K562 (cell line): ENCODE results near the gene PLPP7. TPM values are rescaled to one million over a fixed set of nuclear protein-coding genes. Genes with fewer than 3 reads are reported as not detected.
A peak's percentile ranks its signal among the peaks of the same experiment; 100 is the strongest.

Experiments
- ATAC-seq: fragments of 200-7000 bp; cut with Tn5 transposase; 3 replicates; pipeline ENCODE4 v1.9.1; 2020; ENCODE audit warnings: moderate library complexity
- BruUV-seq: library from RNA; stranded (reverse); fragments of 400-500 nt; replicated peaks from 2 replicates; lab custom pipeline; 2021; lab: Mats Ljungman, UMichigan
- CTCF ChIA-PET: fragments of 300-600 bp; formaldehyde crosslinking; extraction: SDS; loops from one replicate; lab custom pipeline; 2021; ENCODE audit warnings: low intra/inter-chr PET ratio; lab: Yijun Ruan, JAX
- POLR2A ChIA-PET: fragments of 300-600, 350-650 bp; sonication (Branson Sonifier 250); formaldehyde crosslinking; extraction: SDS; loops from one replicate; lab custom pipeline; 2021; ENCODE audit warnings: antibody characterized with exemption, inconsistent platforms; lab: Yijun Ruan, JAX
- DNase-seq, 4 experiments: peaks; one replicate each; pipeline versions ENCODE4 v3.0.0 to v3.0.0-alpha.2; 2011 to 2018; ENCODE audit warnings: low spot score in 3 of 4, mixed read lengths in 3 of 4; ENCODE audit errors: extremely low read depth in 1 of 4
- FAIRE-seq: peaks from 2 replicates; lab custom pipeline; 2011; peaks lifted over from hg19 to GRCh38; lab: Jason Lieb, UNC
- H2AFZ ChIP-seq: 2 replicates; pipeline ENCODE4 v1.6.0; 2011; ENCODE audit warnings: low read depth, low read length, control low read depth, inconsistent platforms
- H3K27ac ChIP-seq: fragments of 200-600 bp; 3 replicates; pipeline ENCODE4 v1.8.0; 2011; ENCODE audit warnings: low read depth, mild to moderate bottlenecking, control low read depth, inconsistent platforms, low read length, moderate library complexity, mixed read lengths; ENCODE audit errors: extremely low read depth
- H3K27me3 ChIP-seq, 2 experiments: fragments of 300-600 bp in 1 of 2; 2 replicates in 1 of 2; 3 replicates in 1 of 2; pipeline versions ENCODE4 v1.6.0 to v1.8.0; 2011; ENCODE audit warnings: inconsistent platforms in 2 of 2, low read length in 2 of 2, mild to moderate bottlenecking in 1 of 2, mixed read lengths in 1 of 2, moderate library complexity in 1 of 2; ENCODE audit not compliant: control insufficient read depth in 2 of 2, insufficient read depth in 2 of 2
- H3K36me3 ChIP-seq: fragments of 300-600 bp; 3 replicates; pipeline ENCODE4 v1.8.0; 2011; ENCODE audit warnings: mild to moderate bottlenecking, low read length, inconsistent platforms; ENCODE audit not compliant: control insufficient read depth, insufficient read depth
- H3K4me1 ChIP-seq, 2 experiments: fragments of 200-600 bp in 1 of 2; replicated peaks in 1 of 2; 2 replicates in 1 of 2; 3 replicates in 1 of 2; pipeline versions ENCODE4 v1.5.1 to v1.8.0; 2011; ENCODE audit warnings: inconsistent platforms in 2 of 2, low read length in 2 of 2, mild to moderate bottlenecking in 1 of 2, mixed read lengths in 1 of 2, moderate library complexity in 1 of 2; ENCODE audit not compliant: control insufficient read depth in 2 of 2, insufficient read depth in 2 of 2
- H3K4me2 ChIP-seq: 2 replicates; pipeline ENCODE4 v1.6.1; 2011; ENCODE audit warnings: low read length, control low read depth, inconsistent platforms, mixed read lengths; ENCODE audit not compliant: insufficient read depth
- H3K4me3 ChIP-seq: fragments of 200-600 bp; sonication (generic), shearing (Covaris generic); 2 replicates; pipeline ENCODE4 v1.5.1; 2016; ENCODE audit warnings: control low read depth, inconsistent platforms
- H3K79me2 ChIP-seq: fragments of 200-600 bp; 3 replicates; pipeline ENCODE4 v1.8.0; 2011; ENCODE audit warnings: low read length, inconsistent platforms; ENCODE audit not compliant: control insufficient read depth, insufficient read depth
- H3K9ac ChIP-seq, 2 experiments: 2 replicates each; pipeline versions ENCODE4 v1.6.0 to v1.6.1; 2011; ENCODE audit warnings: low read depth in 2 of 2, low read length in 2 of 2, control low read depth in 1 of 2, inconsistent platforms in 1 of 2, mild to moderate bottlenecking in 1 of 2, mixed read lengths in 1 of 2; ENCODE audit not compliant: insufficient read depth in 1 of 2
- H3K9me1 ChIP-seq: one replicate; pipeline ENCODE4 v1.6.0; 2011; ENCODE audit warnings: inconsistent platforms, mild to moderate bottlenecking, low read length, moderate library complexity; ENCODE audit not compliant: control insufficient read depth, insufficient read depth
- H3K9me3 ChIP-seq: replicated peaks from 2 replicates; pipeline ENCODE4 v1.5.1; 2011; ENCODE audit warnings: low read depth, low read length, inconsistent platforms; ENCODE audit not compliant: control insufficient read depth, insufficient read depth
- H4K20me1 ChIP-seq: replicated peaks from 2 replicates; pipeline ENCODE4 v1.6.1; 2011; ENCODE audit warnings: low read length, inconsistent platforms, mixed read lengths; ENCODE audit not compliant: control insufficient read depth, insufficient read depth
- MBD1 ChIP-seq: fragments of 250-450 bp; sonication (Bioruptor Pico); IDR thresholded peaks from 2 replicates; pipeline ENCODE4 v1.8.0; 2022; ENCODE audit warnings: inconsistent platforms
- MED1 ChIP-seq: sonication (generic); formaldehyde crosslinking; IDR thresholded peaks from 2 replicates; pipeline ENCODE4 v1.8.1; 2023; ENCODE audit warnings: missing genetic modification reagents, borderline replicate concordance
- MLX ChIP-seq, 2 experiments: fragments of 450-650 bp in 1 of 2; sonication (generic) in 1 of 2; formaldehyde crosslinking; conservative IDR thresholded peaks; 2 replicates each; pipeline versions ENCODE4 v1.4.0 to v1.8.1; 2020 to 2022; ENCODE audit warnings: mild to moderate bottlenecking in 1 of 2, missing genetic modification reagents in 1 of 2
- SP2 ChIP-seq: IDR thresholded peaks from 2 replicates; pipeline ENCODE4 v1.6.1; 2011; ENCODE audit warnings: mild to moderate bottlenecking, low read depth, low read length, moderate library complexity; ENCODE audit not compliant: poor library complexity, severe bottlenecking; ENCODE audit errors: extremely low read depth
- ZNF23 ChIP-seq: fragments of 250-450 bp; sonication (Bioruptor Pico); IDR thresholded peaks from 2 replicates; pipeline ENCODE4 v1.4.0; 2020; ENCODE audit warnings: mild to moderate bottlenecking
- WGBS: fragments of 100-300 bp; shearing (Covaris generic); methylation state at CpG from one replicate; pipeline ENCODE4 v1.1.6; 2016; ENCODE audit warnings: low coverage, mixed read lengths; ENCODE audit not compliant: insufficient coverage; ENCODE audit errors: missing lambda C conversion rate; 5-methylcytosine and 5-hydroxymethylcytosine counted together
- in situ Hi-C: fragments of 300-500 bp; cut with MboI; formaldehyde crosslinking; loops from 4 replicates; pipeline ENCODE4 v1.15.0; 2018; ENCODE audit warnings: inconsistent platforms, mixed read lengths
- intact Hi-C: fragments of 100-400 bp; cut with micrococcal nuclease; formaldehyde crosslinking; loops from 2 replicates; pipeline ENCODE4 v1.14.2; 2022
- polyA plus RNA-seq, 8 experiments: library from polyadenylated mRNA; depleted of rRNA in 4 of 8; stranded (reverse) in 5 of 8; unstranded in 3 of 8; fragments of >200 nt; fragmentation: Nextera tagmentation in 2 of 8; fragmentation: Illumina TruSeq in 1 of 8; extraction: Ambion mirVana in 2 of 8; extraction: Trizol in 1 of 8; gene quantifications; 2 replicates each; pipeline versions ENCODE4 v1.2.1 to v1.2.3, GENCODE V29; 2011 to 2014; ENCODE audit warnings: inconsistent platforms in 1 of 8, missing spikeins in 1 of 8
- total RNA-seq, 7 experiments: library from RNA; depleted of rRNA in 6 of 7; stranded (reverse); fragments of >200 nt in 6 of 7; fragmentation: Illumina TruSeq in 2 of 7; extraction: Trizol in 2 of 7; gene quantifications; 2 replicates each; pipeline versions ENCODE4 v1.2.1 to v1.2.3, GENCODE V29; 2011 to 2021; ENCODE audit warnings: low replicate concordance in 1 of 7

The PLPP7 gene
- total and polyA plus RNA-seq, 9 of the 15 experiments (the other 6 are each of a cell fraction or from before 2014, with no cell fraction given), result 0.09 to 0.93 (median 0.18) TPM; not detected in 4

- in situ Hi-C loops, result no loop called here
- peak; percentile 6 for TF ChIP-seq SP2
- TF ChIP-seq MED1, result no peak
- no peak for TF ChIP-seq ZNF23 (CRISPR knock-in tag)
- no peak for TF ChIP-seq MBD1 (CRISPR knock-in tag)
- TF ChIP-seq MLX (CRISPR knock-in tag; conservative IDR thresholded peaks at IDR 0.05), result 0 out of 4 replicates have a peak, but pooled peaks of 1 of the 2 experiments have one; percentile 37
- no peaks in the 10 kb centered on the region for H3K9me3 ChIP-seq
- peaks cover 12% of the 10 kb centered on the region for H3K9me1 ChIP-seq
- 0 out of 3 replicates have a peak, but pooled peaks cover 2% of the 10 kb centered on the region for H3K79me2 ChIP-seq
- DNase-seq, result peak in 3 of 4 experiments; percentile 23 to 69 (median 61)
- H4K20me1 ChIP-seq, result 0 out of 2 replicates have a peak, but pooled peaks cover 7% of the 10 kb centered on the region
- H2AFZ ChIP-seq, result no peak overlapping the region
- ATAC-seq, result peak; percentile 2; the same call in 2 of the 3 replicates
- 78% methylated on average over 15 of the region's 15 CpGs for WGBS
- H3K4me3 ChIP-seq, result no peak overlapping the region
- peak overlapping the region in 1 of 2 experiments; percentile 52; a peak in 2 of 4 replicates for H3K9ac ChIP-seq
- CTCF ChIA-PET, result no interaction called here
- intact Hi-C loops, result no loop called here
- no TSS peak for BruUV-seq
- POLR2A ChIA-PET, result interaction anchor here (0.7 to 17.3 kb wide), 16 partner anchors 8 to 170 kb away, joined by 3 to 338 read pairs (median 4); partner anchors contain the start of genes FAM78A and NUP214
- H3K4me1 ChIP-seq, result peaks cover 12 to 36% of the 10 kb centered on the region in 2 experiments
- peaks cover 45% of the 10 kb centered on the region for H3K36me3 ChIP-seq
- peaks cover 0 to 9% of the 10 kb centered on the region in 2 experiments; a peak in 1 of 5 replicates for H3K27me3 ChIP-seq
- H3K27ac ChIP-seq, result no peak overlapping the region
- H3K4me2 ChIP-seq, result no peak overlapping the region
- FAIRE-seq, result no peak
Measured at GRCh38 chr9:131257266-131258025, 32.1 kb upstream of the PLPP7 start.
